ENCODE measurements around the gene CRACR2B.

DNA sequence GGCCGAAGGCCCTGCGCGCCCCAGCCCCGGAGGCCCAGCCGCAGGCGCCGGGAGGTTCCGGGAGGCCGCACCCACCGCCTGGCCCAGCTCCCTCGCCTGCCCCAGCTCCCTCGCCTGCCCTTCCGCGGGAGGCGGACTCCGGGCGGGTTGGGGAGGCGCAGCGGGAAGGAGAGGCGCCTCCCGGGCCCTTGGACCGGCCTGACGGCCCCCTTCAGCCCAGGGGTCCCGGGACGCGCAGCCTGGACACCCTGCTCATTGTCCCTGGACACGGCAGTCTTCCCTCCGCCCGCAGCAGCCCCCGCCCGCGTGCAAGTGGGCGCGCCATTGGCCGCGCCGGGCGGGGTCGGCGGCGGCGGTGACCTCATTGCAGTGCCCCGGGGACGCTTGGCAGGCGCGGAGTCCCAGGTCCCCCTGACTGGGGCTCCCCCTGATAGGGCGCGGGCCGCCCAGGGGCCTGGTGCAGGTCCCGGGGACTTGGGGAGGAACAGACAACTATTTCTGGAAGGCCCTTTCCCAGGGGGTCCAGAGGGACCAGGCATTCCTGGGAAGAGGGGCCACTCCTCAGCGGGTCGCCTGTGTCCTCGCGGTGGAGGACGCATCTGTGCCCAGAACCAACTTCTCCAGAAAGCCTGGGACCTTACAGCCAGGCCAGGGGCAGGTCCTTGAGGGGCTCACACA, 5.5 kb downstream of the CRACR2B start:
- TF ChIP-seq POLR2A (IDR thresholded peaks at IDR 0.05): peak in 2 of 4 donors; percentile 38 to 49
- TF ChIP-seq, protein P1, sequence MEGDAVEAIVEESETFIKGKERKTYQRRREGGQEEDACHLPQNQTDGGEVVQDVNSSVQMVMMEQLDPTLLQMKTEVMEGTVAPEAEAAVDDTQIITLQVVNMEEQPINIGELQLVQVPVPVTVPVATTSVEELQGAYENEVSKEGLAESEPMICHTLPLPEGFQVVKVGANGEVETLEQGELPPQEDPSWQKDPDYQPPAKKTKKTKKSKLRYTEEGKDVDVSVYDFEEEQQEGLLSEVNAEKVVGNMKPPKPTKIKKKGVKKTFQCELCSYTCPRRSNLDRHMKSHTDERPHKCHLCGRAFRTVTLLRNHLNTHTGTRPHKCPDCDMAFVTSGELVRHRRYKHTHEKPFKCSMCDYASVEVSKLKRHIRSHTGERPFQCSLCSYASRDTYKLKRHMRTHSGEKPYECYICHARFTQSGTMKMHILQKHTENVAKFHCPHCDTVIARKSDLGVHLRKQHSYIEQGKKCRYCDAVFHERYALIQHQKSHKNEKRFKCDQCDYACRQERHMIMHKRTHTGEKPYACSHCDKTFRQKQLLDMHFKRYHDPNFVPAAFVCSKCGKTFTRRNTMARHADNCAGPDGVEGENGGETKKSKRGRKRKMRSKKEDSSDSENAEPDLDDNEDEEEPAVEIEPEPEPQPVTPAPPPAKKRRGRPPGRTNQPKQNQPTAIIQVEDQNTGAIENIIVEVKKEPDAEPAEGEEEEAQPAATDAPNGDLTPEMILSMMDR (IDR thresholded peaks at IDR 0.05): no peak
